ENCODE measurements around the gene HRCT1.

HRCT1 gene

GRCh38 chr9:35915681-35916294 lies 9.8 kb downstream of the HRCT1 start:
- H3K4me3 ChIP-seq (ENCODE audit: low read depth, low read length) = no peak overlapping the region

GRCh38 chr9:35917261-35917660 lies 11.3 kb downstream of the HRCT1 start:
- no peak for TF ChIP-seq CTCF (IDR thresholded peaks at IDR 0.05; ENCODE audit: insufficient read depth, low read depth, low read length, missing control alignments)
- H3K4me3 ChIP-seq (ENCODE audit: low read depth, low read length) = no peak overlapping the region
- DNase-seq (ENCODE audit: low read depth) = no peak

More at GRCh38 chr9:35915681-35916294, 9.8 kb downstream of the HRCT1 start:
- no peak for DNase-seq (ENCODE audit: low read depth)
- no peak for TF ChIP-seq CTCF (IDR thresholded peaks at IDR 0.05; ENCODE audit: insufficient read depth, low read depth, low read length, missing control alignments)

- no peak for DNase-seq (ENCODE audit: low read depth)
- no peak overlapping the region for H3K4me3 ChIP-seq (ENCODE audit: low read depth, low read length)
- TF ChIP-seq CTCF (IDR thresholded peaks at IDR 0.05; ENCODE audit: insufficient read depth, low read depth, low read length, missing control alignments) = no peak
Measured at GRCh38 chr9:35918780-35919179, 12.8 kb downstream of the HRCT1 start.

GRCh38 chr9:35919212-35920008 lies 13.4 kb downstream of the HRCT1 start:
- DNase-seq (ENCODE audit: low read depth) = no peak
- H3K4me3 ChIP-seq (ENCODE audit: low read depth, low read length) = no peak overlapping the region
- no peak for TF ChIP-seq CTCF (IDR thresholded peaks at IDR 0.05; ENCODE audit: insufficient read depth, low read depth, low read length, missing control alignments)

- no peak for TF ChIP-seq CTCF (IDR thresholded peaks at IDR 0.05; ENCODE audit: insufficient read depth, low read depth, low read length, missing control alignments)
- no peak overlapping the region for H3K4me3 ChIP-seq (ENCODE audit: low read depth, low read length)
- no peak for DNase-seq (ENCODE audit: low read depth)
Measured at GRCh38 chr9:35920051-35920620, 14.1 kb downstream of the HRCT1 start.

GRCh38 chr9:35923598-35923926 lies 17.6 kb downstream of the HRCT1 start:
- no peak for DNase-seq (ENCODE audit: low read depth)
- TF ChIP-seq CTCF (IDR thresholded peaks at IDR 0.05; ENCODE audit: insufficient read depth, low read depth, low read length, missing control alignments) = no peak
- no peak overlapping the region for H3K4me3 ChIP-seq (ENCODE audit: low read depth, low read length)
